Retina (tissue), 1 donor: Measurements from ENCODE around the gene UPB1.
"Not testable (repeated sequence)": the region's sequence is repeated elsewhere in the genome, so short reads cannot be mapped to it uniquely, and the experiment has no call there.

Source experiments
- DNase-seq: peaks from one replicate; pipeline ENCODE4 v3.0.0-alpha.2; 2016

The UPB1 gene

DNA sequence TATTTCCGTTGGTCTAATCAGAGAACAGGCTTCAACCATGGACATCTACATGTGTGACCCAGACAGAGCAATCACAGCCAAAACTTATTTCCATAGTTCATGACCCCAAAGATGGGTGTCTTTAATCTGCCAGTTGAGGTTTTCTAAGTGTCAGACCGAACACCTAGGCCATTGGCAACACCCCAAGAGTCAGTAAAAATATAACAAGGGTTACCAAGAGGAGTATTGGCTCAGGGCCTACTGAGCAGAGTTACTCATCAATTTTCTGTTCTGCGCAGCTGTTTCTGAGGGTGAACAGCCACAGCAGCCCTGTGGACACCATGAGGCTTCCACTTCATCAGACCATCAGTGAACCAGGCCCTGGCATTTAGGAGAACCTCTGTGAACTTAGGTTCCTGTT, 41.0 kb downstream of the UPB1 start:
- DNase-seq, result no peak

- DNase-seq, result no peak
These were observed 45.3 kb downstream of the UPB1 start for GRCh38 chr22:24540470-24540869.

DNA sequence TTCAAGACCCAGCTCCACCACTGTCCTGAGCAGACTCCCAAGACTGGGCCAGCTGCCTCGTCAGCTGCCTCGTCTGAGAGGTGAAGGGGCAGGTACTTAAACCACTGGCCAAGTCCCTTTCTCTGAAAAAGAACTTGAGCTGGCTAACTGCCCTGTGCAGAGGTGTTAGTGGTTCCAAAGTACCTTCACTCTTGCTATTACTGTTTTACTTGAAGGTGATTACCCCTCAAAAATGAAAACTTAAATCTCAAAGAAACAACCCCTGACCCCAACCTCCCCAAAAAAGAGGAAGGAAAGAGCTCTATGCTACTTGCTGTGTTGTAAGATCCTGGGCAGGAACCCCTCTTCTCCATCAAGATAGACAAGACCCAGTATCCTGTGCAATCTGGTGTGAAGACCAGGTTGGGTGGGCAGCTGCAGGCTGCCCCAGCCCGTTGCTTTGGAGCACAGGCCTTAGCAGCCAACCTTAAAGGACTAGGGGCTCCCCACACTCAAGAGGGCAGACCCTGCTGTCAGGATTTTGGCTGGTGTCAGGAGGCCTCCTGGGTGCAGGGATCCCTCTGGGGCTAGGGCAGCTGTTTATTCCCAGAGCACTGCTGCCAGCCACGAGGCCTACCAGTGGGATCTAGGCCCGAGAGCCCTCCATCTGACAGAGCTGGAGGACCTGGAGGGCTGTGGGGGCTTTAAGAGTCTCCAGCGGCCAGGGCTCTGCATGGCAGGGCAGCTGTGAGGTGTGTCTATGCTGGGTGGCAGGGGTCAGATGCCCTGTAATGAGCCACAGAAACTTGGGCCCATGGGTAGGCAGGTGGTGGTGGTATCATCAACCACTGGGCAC, 46.8 kb downstream of the UPB1 start:
- DNase-seq, result no peak

GRCh38 chr22:24542641-24543040, 47.5 kb downstream of the UPB1 start:
- no peak for DNase-seq

GRCh38 chr22:24543185-24543601, 48.1 kb downstream of the UPB1 start:
- DNase-seq, result no peak

DNA sequence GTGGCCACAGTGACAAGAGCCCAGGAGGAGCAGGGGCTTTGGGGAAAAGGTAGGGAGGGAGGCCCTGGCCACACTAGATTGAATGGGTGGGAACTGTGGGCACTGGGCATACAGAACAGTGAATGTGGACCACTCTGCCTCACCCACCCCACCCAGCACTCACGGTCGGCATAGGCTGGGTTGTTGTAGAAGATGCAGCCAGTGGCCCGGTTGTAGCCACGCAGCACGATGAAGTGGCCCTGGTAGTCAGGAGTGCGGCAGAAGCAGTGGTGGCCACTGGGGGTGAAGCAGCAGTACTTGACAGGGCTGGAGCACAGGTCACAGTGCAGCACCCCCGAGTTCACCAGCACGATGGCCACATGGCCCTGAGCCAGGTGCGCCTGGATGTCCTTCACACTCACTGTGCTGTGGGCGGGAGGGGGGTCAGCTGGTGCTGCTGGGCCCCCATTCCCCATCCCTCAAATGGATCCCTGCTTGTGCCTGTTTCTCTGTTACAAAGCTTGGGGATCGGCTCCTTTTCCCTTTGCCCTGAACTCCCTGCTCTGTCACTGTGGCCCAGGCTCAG, 48.6 kb downstream of the UPB1 start:
- no peak for DNase-seq

- DNase-seq, result no peak
These were observed 53.7 kb downstream of the UPB1 start for GRCh38 chr22:24548812-24549211.

- DNase-seq, result no peak
These were observed 55.1 kb downstream of the UPB1 start for GRCh38 chr22:24550028-24550901.

DNA sequence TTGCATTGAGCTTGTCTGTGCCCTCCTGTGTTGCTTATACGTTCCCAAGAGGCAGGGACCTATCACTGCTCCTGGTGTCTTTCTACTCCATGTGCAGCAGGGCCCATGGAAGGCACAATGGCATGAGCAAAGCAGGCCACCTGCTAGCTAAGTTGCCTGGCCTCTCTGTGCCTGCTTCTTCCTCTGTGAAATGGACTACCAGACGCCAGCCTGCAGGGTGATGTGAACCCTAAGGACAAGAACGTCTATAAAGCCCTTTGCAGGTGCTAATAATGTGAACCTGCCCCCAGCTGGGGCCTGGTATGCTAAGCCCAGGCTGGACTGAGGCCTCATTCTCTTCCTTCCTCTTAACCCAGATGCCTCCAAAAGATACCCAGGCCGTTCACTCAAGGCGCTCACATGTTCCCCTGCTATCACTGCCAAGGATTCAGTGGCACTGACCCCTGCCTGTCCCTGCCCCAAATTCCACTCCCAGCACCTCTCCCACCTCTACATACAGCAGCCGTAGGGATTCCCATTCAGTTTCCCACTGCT, 55.8 kb downstream of the UPB1 start:
- no peak for DNase-seq

GRCh38 chr22:24552503-24553286, 57.6 kb downstream of the UPB1 start:
- not testable (repeated sequence) for DNase-seq

- DNase-seq, result no peak
These were observed 58.6 kb downstream of the UPB1 start for GRCh38 chr22:24553597-24554312.

DNA sequence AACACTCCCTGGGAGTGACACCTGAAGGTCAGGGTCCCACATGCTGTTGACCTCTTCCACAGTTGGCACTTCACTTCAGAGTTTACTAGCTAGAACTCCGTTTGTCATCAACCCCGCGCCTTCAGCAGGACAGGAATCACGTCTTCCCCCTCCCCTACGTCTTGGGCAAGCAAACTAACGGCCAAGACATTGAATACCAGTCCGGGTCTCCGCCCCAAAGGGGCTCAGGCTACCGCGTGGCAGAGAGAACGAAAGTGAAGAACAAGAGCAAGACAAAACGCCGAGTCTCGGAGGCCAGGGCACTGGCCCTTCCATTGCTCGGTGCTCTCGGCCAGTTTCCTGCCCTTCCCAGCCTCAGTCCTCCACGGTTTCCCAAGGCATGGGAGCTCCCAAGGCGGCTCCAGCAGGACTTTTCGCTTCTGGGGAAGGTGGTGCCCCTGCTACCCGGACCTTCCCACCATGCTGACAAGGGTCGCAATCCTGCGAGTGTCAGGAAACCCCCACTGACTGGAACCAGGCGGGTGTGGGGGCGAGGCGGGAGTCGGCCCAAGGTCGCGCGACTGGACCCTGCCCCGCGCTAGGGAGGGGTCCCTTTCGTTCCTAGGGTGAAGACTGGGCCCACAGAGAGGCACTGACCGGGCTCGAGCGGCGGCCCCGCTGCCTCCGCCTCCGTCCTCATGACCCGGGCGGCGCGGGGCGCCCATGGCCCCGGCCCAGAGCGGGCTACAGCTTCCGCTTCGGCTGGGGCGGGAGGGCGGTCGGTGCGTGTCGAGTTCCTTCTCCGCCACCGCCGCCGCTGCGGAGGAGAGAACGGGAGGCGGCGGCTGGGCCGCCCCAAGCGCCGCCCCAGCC, 59.4 kb downstream of the UPB1 start, which contains the start of gene GUCD1:
Gene GUCD1, minus strand, starts transcription at position 826 of the 852 bp plus-strand sequence. Its CDS starts 147 bp downstream, at position 679.
- no peak for DNase-seq

- DNase-seq, result peak; percentile 97
These were observed 60.3 kb downstream of the UPB1 start, which contains the start of gene SNRPD3 for GRCh38 chr22:24555165-24556039. TSS of gene SNRPD3 (plus strand) at chr22:24555999. CDS start at chr22:24557675, 1,676 bp downstream.

DNA sequence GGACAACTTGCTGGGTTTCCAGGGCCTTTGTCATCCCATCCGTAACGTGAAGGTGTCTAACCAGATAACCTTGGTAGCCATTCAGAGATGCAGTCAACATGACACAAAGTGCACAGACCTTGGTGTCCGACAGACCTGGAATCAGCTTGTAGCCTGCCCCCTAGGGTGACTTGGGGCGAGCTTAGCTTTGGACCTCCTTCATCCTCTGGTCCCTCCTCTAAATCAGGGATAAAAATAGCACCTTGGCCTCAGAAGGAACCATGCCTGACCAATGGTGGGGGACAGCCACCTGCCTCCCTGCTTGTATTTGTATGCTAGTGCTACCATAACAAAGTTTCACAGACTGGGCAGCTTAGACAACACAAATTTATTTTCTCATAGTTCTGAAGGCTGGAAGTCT, 64.3 kb downstream of the UPB1 start:
- no peak for DNase-seq

DNA sequence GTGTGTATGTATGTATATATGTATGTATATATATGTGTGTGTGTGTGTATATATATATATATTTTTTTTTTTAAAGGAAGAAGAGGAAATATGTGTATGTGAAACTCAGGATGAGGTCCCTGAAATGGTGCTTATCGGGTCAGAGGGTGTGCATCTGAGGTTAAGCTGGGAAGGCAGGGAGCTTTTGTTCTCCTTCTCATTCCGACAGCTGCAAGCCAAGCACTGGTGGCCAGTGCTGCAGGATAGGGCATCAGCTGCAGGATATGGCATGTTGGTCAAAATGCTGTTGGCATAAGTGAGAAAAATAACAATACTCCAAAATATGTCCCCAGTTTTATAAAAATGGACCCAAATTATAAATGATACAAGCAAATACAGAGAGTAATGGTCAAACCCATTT, 68.1 kb downstream of the UPB1 start:
- no peak for DNase-seq

GRCh38 chr22:24564376-24565058, 69.4 kb downstream of the UPB1 start:
- no peak for DNase-seq

GRCh38 chr22:24565077-24565476, 69.9 kb downstream of the UPB1 start:
- DNase-seq, result no peak

- DNase-seq, result no peak
These were observed 71.9 kb downstream of the UPB1 start for GRCh38 chr22:24566899-24567511.
